Measurements from ENCODE around the gene TMSB10.
"Not testable (repeated sequence)": the region's sequence is repeated elsewhere in the genome, so short reads cannot be mapped to it uniquely, and the experiment has no call there.

The TMSB10 gene

DNA sequence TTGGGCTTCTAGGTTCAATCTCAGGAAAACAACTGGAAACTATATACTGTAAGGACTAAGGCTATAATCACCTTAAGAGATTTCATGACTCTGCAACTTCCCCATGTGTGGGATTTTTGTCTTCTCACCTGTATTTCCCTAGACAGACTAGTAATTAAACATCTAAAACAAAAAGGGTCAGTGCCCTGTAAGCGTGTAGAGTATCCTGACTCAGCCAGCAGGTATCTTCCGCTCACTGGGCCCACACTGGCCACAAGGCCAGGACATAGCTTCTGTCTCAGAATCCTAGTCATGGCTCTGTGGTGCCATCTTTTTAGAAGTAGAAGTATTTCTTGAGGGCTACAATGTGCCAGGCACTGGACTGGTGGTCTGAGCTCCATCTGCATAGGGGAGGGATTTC is 36.7 kb downstream of the TMSB10 start:
- WGBS = 97% methylated on average over 2 of the region's 2 CpGs
- no peaks in the 10 kb centered on the region for H3K9me3 ChIP-seq (ENCODE audit: insufficient read depth, low read depth, low read length)

DNA sequence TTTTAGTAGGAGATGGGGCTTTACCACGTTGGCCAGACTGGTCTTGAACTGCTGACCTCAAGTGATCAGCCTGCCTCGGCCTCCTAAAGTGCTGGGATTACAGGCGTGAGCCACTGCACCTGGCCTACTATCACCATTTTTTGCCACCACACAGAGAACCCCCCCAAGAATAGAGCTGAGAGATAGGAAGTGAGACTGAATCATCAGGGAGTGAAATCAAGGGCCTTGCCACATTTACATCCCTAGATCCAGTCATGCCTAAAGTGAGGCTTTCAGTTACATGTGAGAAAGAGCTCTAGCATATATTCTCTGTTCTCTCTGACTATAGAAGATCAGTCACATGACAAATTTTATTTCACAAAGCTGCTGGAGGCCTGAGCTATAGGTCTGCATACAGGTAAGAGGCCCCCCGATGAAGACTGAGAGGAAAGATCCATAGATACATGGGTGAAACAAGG is 37.5 kb downstream of the TMSB10 start:
- no peak overlapping the region for H3K4me3 ChIP-seq (ENCODE audit: low read length)
- peaks cover 25% of the 10 kb centered on the region for H3K4me1 ChIP-seq (ENCODE audit: insufficient read depth, low read length)
- H3K9me3 ChIP-seq (ENCODE audit: insufficient read depth, low read depth, low read length) = no peaks in the 10 kb centered on the region
- H3K27ac ChIP-seq (ENCODE audit: low read depth, low read length) = no peak overlapping the region
- H3K27me3 ChIP-seq (ENCODE audit: insufficient read depth, low read length) = no peaks in the 10 kb centered on the region
- WGBS = 83% methylated on average over 4 of the region's 4 CpGs
- H3K9ac ChIP-seq (ENCODE audit: low read depth, low read length) = no peak overlapping the region
- no peaks in the 10 kb centered on the region for H3K36me3 ChIP-seq (ENCODE audit: insufficient read depth, low read length)

More for the DNA sequence above, 36.7 kb downstream of the TMSB10 start:
- Histone ChIP-seq H3K27ac (ENCODE audit: low read depth, low read length) (no peak overlapping the region), H3K9ac (ENCODE audit: low read depth, low read length) (no peak overlapping the region), H3K4me3 (ENCODE audit: low read length) (no peak overlapping the region), H3K4me1 (ENCODE audit: insufficient read depth, low read length) (peaks cover 25% of the 10 kb centered on the region), H3K27me3 (ENCODE audit: insufficient read depth, low read length) (no peaks in the 10 kb centered on the region), H3K36me3 (ENCODE audit: insufficient read depth, low read length) (no peaks in the 10 kb centered on the region)

DNA sequence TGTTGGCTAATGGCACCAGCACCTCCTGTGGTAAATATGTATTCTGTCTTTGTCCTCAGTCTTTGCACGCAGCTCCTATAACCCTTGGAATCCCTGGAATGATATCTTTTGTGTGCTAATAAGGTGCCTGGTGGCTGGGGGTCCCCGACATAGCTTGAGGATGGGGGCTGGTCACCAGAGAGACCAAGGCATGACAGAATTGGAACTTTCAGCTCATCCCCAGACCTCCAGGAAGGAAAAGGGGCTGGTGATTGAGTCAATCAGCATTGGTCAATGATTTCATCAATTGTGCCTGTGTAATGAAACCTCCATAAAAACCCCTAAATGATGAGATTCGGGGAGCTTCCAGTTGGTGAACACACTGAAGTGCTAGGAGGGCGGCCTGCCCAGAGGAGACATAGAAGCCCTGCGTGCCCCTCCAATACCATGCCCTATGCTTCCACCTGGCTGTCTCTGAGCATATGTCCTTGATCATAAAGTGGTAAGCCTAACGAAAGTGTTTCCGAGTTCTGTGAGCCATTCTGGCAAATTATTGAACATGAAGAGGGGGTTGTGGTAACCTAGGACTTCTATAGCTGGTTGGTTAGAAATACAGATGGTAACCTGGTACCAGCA is 38.9 kb downstream of the TMSB10 start:
- H3K9me3 ChIP-seq (ENCODE audit: insufficient read depth, low read depth, low read length) = no peaks in the 10 kb centered on the region
- no peaks in the 10 kb centered on the region for H3K27me3 ChIP-seq (ENCODE audit: insufficient read depth, low read length)
- no peaks in the 10 kb centered on the region for H3K36me3 ChIP-seq (ENCODE audit: insufficient read depth, low read length)
- H3K4me3 ChIP-seq (ENCODE audit: low read length) = no peak overlapping the region
- 88% methylated on average over 7 of the region's 7 CpGs for WGBS
- H3K4me1 ChIP-seq (ENCODE audit: insufficient read depth, low read length) = peaks cover 21% of the 10 kb centered on the region
- H3K27ac ChIP-seq (ENCODE audit: low read depth, low read length) = no peak overlapping the region
- H3K9ac ChIP-seq (ENCODE audit: low read depth, low read length) = no peak overlapping the region

DNA sequence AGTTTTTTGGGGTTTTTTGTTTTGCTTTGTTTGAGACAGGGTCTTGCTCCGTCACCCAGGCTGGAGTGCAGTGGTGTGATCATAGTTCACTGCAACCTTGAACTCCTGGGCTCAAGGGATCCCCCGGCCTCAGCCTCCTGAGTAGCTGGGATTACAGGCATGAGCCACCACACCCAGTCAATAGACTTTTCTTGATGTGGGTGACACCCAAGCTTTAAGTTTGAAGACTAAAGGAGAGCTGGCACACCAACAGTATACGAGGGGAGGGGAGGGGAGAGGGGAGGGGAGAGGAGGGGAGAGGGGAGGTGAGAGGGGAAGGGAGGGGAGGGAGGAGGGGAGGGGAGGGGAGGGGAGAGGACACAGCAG is 40.4 kb downstream of the TMSB10 start:
- H3K9ac ChIP-seq (ENCODE audit: low read depth, low read length); H3K9me3 ChIP-seq (ENCODE audit: insufficient read depth, low read depth, low read length); H3K36me3 ChIP-seq (ENCODE audit: insufficient read depth, low read length); H3K4me1 ChIP-seq (ENCODE audit: insufficient read depth, low read length); H3K27ac ChIP-seq (ENCODE audit: low read depth, low read length); H3K27me3 ChIP-seq (ENCODE audit: insufficient read depth, low read length); H3K4me3 ChIP-seq (ENCODE audit: low read length): not testable (repeated sequence)
- 92% methylated on average over 2 of the region's 3 CpGs for WGBS

DNA sequence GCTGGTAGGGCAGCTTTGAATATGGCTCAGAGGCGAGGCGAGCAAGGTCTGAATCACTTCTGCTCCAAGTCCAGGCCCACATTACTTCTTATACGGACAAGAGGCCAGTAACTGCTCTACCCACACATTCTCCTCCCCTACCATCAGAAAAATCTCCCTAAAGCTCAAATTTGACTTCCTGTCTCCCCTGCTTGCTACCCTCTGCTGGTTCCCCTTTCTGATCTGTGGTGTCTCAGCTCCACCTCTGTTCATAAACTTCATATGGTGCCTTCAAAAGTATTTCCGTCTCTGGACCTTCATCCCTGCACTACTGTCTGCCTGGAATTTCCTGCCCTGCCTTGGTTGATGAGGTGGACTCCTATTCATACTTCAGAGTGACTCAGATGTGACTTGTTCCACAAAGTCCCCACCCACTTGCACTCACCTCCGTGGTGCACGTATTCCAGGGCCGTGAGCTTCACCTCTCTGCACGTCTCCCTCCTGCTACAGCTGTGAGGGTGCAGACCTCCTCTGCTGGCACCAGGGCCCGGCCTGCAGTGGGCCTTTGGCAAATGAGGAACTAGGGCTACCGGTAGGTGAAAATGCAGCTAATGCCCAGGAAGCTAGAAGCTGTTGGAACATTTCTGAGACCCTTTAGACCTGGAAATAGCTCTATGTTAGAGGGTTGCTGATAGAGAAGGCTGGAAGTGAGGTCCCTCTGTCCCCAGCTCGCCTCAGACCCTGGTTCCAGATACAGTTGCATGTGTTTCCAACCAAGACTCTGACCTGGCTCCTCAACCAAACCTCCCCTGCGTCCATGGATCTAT is 41.0 kb downstream of the TMSB10 start:
- Histone ChIP-seq H3K4me3 (ENCODE audit: low read length) (no peak overlapping the region), H3K9ac (ENCODE audit: low read depth, low read length) (no peak overlapping the region), H3K27ac (ENCODE audit: low read depth, low read length) (no peak overlapping the region), H3K36me3 (ENCODE audit: insufficient read depth, low read length) (no peaks in the 10 kb centered on the region), H3K4me1 (ENCODE audit: insufficient read depth, low read length) (peaks cover 6% of the 10 kb centered on the region), H3K9me3 (ENCODE audit: insufficient read depth, low read depth, low read length) (no peaks in the 10 kb centered on the region), H3K27me3 (ENCODE audit: insufficient read depth, low read length) (no peaks in the 10 kb centered on the region)
- 73% methylated on average over 12 of the region's 12 CpGs for WGBS

DNA sequence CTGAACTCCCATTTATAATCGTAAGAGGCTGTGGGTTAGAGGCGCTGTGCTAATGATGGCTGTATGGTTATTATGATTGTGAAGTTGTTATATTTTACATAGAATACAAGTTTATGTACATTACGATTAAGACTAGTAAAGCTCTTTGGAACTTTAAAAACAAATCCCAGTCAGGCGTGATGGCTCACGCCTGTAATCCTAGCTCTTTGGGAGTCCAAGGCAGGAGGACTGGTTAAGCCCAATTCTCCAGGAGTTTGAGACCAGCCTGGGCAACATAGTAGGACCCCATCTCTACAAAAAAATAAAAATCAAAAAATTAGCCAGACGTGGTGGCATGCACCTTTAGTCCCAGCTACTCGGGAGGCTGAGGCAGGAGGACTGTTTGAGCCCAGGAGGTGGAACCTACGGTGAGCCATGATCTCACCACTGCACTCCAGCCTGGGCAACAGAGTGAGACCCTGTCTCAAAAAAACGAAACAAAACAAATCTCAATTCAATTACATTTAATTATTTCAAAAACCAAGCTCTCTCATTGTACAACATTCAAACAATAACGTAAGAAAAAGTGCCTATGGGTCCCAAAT is 41.6 kb downstream of the TMSB10 start:
- no peak overlapping the region for H3K27ac ChIP-seq (ENCODE audit: low read depth, low read length)
- H3K36me3 ChIP-seq (ENCODE audit: insufficient read depth, low read length) = no peaks in the 10 kb centered on the region
- no peak overlapping the region for H3K4me3 ChIP-seq (ENCODE audit: low read length)
- no peak overlapping the region for H3K9ac ChIP-seq (ENCODE audit: low read depth, low read length)
- no peaks in the 10 kb centered on the region for H3K27me3 ChIP-seq (ENCODE audit: insufficient read depth, low read length)
- H3K4me1 ChIP-seq (ENCODE audit: insufficient read depth, low read length) = peaks cover 6% of the 10 kb centered on the region
- 92% methylated on average over 9 of the region's 10 CpGs for WGBS
- no peaks in the 10 kb centered on the region for H3K9me3 ChIP-seq (ENCODE audit: insufficient read depth, low read depth, low read length)

DNA sequence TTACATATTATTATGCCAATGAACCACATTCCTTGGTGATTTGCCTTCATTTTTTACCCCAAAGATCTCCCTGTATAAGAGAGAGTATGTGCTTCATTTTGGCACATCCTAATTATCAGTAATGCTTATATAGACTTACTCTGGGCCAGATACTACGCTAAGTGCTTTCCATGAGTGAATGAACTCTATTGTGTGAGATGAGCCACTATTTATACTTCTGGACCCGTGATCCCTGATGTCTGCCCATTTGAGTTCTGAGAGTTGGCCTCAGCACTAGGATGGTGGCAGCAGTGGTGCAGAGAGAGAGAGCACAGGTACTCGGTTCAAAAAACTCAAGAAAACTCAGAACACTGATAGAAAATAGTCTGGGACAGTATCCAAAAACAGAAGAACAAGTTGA is 48.1 kb downstream of the TMSB10 start:
- no peak overlapping the region for H3K9ac ChIP-seq (ENCODE audit: low read depth, low read length)
- H3K9me3 ChIP-seq (ENCODE audit: insufficient read depth, low read depth, low read length) = no peaks in the 10 kb centered on the region
- H3K4me1 ChIP-seq (ENCODE audit: insufficient read depth, low read length) = peaks cover 30% of the 10 kb centered on the region
- H3K27me3 ChIP-seq (ENCODE audit: insufficient read depth, low read length) = no peaks in the 10 kb centered on the region
- WGBS = 95% methylated on average over 3 of the region's 3 CpGs
- H3K36me3 ChIP-seq (ENCODE audit: insufficient read depth, low read length) = no peaks in the 10 kb centered on the region
- no peak overlapping the region for H3K27ac ChIP-seq (ENCODE audit: low read depth, low read length)
- H3K4me3 ChIP-seq (ENCODE audit: low read length) = no peak overlapping the region

DNA sequence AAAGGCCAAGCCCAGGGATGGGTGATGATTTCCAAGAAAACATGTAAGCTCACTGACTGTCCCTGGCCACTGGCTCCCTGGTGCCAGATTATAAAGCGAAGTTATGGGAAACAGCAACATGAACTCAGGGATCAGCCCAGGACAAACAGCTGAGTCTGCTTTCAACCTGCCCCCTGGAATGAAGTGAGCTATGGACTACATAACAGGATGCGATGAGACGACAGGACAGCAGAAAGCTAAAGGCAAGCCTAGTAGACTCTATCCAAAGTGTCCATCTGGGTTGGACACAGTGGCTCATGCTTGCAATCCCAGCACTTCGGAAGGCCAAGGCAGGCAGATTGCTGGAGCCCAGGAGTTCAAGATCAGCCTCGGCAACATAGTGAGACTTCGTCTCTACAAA is 48.9 kb downstream of the TMSB10 start:
- 93% methylated on average over 6 of the region's 6 CpGs for WGBS
- no peak overlapping the region for H3K4me3 ChIP-seq (ENCODE audit: low read length)
- H3K9ac ChIP-seq (ENCODE audit: low read depth, low read length) = no peak overlapping the region
- H3K4me1 ChIP-seq (ENCODE audit: insufficient read depth, low read length) = peaks cover 38% of the 10 kb centered on the region
- no peak overlapping the region for H3K27ac ChIP-seq (ENCODE audit: low read depth, low read length)
- no peaks in the 10 kb centered on the region for H3K9me3 ChIP-seq (ENCODE audit: insufficient read depth, low read depth, low read length)
- no peaks in the 10 kb centered on the region for H3K27me3 ChIP-seq (ENCODE audit: insufficient read depth, low read length)
- no peaks in the 10 kb centered on the region for H3K36me3 ChIP-seq (ENCODE audit: insufficient read depth, low read length)
